Erythroblast (primary cell): ENCODE measurements around the gene UBR3.
"Not testable (repeated sequence)": the region's sequence is repeated elsewhere in the genome, so short reads cannot be mapped to it uniquely, and the experiment has no call there.

Source experiments
- GATA1 ChIP-seq: IDR thresholded peaks from 2 replicates; pipeline ENCODE4 v1.6.1; 2011; ENCODE audit warnings: low read depth, mild to moderate bottlenecking, control low read depth, low read length, moderate library complexity
- POLR2A ChIP-seq: IDR thresholded peaks from 2 replicates; pipeline ENCODE4 v1.6.1; 2011; ENCODE audit warnings: mild to moderate bottlenecking, low read length

- not testable (repeated sequence) for TF ChIP-seq POLR2A, GATA1
These were observed 130.0 kb downstream of the UBR3 start for GRCh38 chr2:169957219-169957618.
